Measurements from ENCODE around the gene STAT4. TPM values are rescaled to one million over a fixed set of nuclear protein-coding genes. Genes with fewer than 3 reads are reported as not detected.

The STAT4 gene
- total RNA-seq, 1 donor from 2014 or later: 2.1 TPM

DNA sequence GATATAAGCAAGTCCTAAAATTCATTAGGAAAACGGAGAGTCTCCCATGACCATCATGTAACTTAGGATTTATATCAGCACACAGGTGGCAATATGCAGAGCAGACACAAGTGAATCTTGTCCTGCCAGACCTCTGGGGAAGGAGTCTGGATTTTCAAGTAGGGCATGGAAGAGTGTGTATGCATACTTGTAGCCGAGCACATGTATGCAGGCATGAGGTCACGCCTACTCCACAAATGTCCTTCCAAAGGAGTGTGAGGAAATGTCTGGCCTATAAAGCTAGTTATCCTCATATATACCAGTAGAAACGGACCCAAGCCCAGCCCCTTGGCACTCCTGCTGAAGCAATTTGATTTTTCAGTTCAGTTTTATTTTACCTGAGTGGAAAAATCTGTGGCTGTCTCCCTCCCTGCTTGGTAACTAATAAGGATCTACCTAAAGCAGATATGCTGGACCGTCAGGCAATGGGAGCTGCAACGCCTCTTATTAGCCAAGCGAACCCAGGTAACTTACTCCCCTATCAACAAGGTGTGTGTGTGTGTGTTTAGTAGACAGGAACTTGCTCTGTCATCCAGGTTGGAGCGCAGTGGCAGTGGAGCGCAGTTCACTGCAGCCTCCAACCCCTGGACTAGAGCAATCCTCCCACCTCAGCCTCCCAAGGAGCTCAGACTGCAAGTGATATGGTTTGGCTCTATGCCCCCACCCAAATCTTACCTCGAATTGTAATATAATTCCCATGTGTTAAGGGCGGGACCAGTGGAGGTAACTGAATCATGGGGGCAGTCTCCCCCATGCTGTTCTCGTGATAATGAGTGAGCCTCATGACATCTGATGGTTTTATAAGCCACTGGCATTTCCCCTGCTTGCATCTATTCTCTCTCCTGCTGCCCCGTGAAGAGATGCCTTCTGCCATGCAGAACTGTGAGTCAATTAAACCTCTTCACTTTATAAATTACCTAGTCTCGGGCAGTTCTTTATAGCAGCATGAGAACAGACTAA, 139.6 kb downstream of the STAT4 start:
- no peak overlapping the region for H3K4me3 Mint-ChIP-seq
- H3K36me3 Mint-ChIP-seq: peaks cover 13% of the 10 kb centered on the region
- H3K27me3 Mint-ChIP-seq: peaks cover 4% of the 10 kb centered on the region
- TF ChIP-seq, protein P1, sequence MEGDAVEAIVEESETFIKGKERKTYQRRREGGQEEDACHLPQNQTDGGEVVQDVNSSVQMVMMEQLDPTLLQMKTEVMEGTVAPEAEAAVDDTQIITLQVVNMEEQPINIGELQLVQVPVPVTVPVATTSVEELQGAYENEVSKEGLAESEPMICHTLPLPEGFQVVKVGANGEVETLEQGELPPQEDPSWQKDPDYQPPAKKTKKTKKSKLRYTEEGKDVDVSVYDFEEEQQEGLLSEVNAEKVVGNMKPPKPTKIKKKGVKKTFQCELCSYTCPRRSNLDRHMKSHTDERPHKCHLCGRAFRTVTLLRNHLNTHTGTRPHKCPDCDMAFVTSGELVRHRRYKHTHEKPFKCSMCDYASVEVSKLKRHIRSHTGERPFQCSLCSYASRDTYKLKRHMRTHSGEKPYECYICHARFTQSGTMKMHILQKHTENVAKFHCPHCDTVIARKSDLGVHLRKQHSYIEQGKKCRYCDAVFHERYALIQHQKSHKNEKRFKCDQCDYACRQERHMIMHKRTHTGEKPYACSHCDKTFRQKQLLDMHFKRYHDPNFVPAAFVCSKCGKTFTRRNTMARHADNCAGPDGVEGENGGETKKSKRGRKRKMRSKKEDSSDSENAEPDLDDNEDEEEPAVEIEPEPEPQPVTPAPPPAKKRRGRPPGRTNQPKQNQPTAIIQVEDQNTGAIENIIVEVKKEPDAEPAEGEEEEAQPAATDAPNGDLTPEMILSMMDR (conservative IDR thresholded peaks at IDR 0.05): no peak
- no peak for DNase-seq (ENCODE audit: extremely low spot score, unreplicated experiment)
- no peak overlapping the region for H3K27ac Mint-ChIP-seq
- H3K4me1 Mint-ChIP-seq (ENCODE audit: unreplicated experiment): no peaks in the 10 kb centered on the region
- no peaks in the 10 kb centered on the region for H3K9me3 Mint-ChIP-seq

DNA sequence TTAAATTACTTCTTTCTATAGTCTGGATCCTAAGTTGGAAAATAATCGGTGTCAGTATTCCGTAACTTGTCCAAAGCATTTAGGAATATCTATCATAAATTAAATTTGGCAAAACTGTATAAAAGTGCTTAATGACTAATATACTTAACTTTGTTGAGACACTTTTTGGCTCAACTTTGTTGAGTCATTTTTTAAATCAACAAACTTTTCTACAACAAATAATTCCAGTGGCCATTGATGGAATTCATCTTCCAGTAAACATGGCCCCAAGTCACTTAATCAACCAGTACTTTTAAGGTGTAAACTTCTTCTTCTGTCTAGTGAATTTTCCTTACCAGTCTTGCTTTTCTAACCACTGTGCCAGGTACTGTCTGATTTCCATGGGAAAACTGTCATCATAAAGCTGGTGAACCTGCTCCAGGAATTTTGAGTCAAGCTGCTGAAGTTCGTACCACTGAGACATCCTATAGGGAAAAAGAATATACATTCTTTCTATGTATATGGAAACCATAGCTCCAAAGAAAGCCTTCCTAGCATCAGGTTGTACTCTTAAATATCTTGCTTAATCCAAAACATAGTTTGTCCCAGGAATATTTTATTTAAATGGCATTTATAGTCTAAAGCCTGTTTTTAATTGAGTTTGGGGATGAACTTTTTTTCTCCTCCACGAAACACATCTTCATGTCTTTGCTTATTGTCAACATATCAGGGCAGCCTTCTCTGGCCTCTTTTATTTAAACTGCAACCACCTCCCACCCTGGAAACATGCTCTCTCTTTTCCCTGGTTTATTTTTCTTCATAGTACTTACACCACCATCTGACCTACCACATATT, 141.0 kb downstream of the STAT4 start:
- no peak overlapping the region for H3K27ac Mint-ChIP-seq
- H3K4me1 Mint-ChIP-seq (ENCODE audit: unreplicated experiment): no peaks in the 10 kb centered on the region
- no peaks in the 10 kb centered on the region for H3K9me3 Mint-ChIP-seq
- DNase-seq (ENCODE audit: extremely low spot score, unreplicated experiment): no peak
- H3K4me3 Mint-ChIP-seq: no peak overlapping the region
- H3K27me3 Mint-ChIP-seq: no peaks in the 10 kb centered on the region
- TF ChIP-seq, protein P1 (conservative IDR thresholded peaks at IDR 0.05): no peak
- H3K36me3 Mint-ChIP-seq: peaks cover 23% of the 10 kb centered on the region

DNA sequence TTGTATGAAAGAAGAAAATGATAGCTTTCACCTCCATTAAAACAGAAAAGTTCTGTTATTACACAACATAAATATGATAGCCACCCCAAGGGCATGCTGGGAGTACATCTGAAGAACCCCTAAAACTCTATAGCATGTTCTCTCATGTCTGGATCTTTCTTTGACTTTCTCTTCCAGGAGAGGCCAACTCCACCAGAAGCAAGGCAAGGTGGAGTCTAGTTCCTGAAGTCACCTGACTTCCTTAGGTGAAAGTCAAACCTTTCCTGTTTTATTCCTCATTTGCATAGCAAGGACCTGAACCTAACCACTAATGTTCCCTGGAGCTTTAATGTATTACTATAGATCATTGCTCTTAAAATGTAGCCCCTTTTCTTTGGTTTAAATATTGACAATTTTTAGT, 142.5 kb downstream of the STAT4 start:
- Mint-ChIP-seq H3K27ac (no peak overlapping the region), H3K36me3 (peaks cover 35% of the 10 kb centered on the region), H3K4me3 (no peak overlapping the region)

DNA sequence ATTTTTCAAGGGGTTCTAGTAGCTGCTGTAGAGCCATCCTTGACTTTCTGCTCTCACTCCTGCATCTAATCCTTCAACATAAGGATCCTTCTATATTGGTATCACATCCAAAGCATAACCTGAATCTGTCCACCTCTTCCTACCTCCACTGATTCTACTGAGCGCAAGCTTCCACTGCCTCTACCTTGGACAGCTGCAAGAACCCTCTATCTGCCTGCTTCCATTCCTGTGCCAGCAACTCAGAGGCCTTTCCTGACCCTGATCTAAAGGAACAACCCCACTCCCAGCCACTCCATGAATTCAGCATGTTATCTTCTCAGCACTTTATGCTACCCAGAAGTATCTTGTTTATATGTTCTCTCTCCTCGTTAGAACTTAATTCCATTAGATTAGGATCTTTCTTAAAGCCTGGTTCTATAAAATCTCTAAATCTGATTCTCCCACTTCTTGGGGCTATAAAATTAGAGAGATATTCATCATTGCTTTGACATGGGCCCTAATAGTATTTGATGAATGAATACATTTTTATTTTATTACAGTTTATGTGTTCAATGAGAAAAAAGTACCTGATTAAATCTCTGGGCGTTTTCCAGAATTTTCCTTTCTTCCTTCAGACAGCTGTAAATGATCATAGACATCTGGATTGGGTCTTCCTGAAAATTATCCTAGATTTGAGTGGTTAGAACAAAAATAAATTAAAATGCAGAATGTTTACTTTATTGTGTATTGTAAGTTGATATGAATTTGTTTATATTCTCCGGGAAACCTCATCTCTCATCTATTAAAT, 143.6 kb downstream of the STAT4 start:
- Mint-ChIP-seq H3K4me1 (ENCODE audit: unreplicated experiment) (no peaks in the 10 kb centered on the region), H3K36me3 (peaks cover 43% of the 10 kb centered on the region), H3K9me3 (no peaks in the 10 kb centered on the region), H3K27me3 (no peaks in the 10 kb centered on the region), H3K4me3 (no peak overlapping the region), H3K27ac (no peak overlapping the region)
- TF ChIP-seq, protein P1 (conservative IDR thresholded peaks at IDR 0.05): no peak
- DNase-seq (ENCODE audit: extremely low spot score, unreplicated experiment): no peak

More for the DNA sequence above, 142.5 kb downstream of the STAT4 start:
- Mint-ChIP-seq H3K4me1 (ENCODE audit: unreplicated experiment) (no peaks in the 10 kb centered on the region), H3K9me3 (no peaks in the 10 kb centered on the region), H3K27me3 (no peaks in the 10 kb centered on the region)
- TF ChIP-seq, protein P1 (conservative IDR thresholded peaks at IDR 0.05): no peak
- no peak for DNase-seq (ENCODE audit: extremely low spot score, unreplicated experiment)

DNA sequence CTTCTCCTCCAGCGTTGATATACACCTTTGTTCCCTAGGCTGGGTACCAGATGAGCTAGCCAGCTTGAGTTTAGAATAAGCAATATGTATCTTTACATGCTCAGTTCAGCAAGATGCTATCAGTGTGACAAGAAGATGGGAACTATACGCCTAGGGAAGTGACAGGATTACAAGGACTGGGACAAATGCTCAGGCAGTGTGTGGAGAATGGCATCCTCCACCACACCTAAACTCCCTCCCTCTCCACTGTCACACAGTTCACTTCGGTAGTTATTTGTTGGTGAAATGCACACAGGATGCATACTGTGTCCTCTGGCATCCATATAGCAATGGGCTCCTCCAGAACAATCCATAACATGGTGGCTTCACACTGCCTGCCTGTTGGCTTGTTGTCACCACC, 144.5 kb downstream of the STAT4 start:
- no peak overlapping the region for H3K27ac Mint-ChIP-seq
- TF ChIP-seq, protein P1 (conservative IDR thresholded peaks at IDR 0.05): no peak

More for the DNA sequence above, 144.5 kb downstream of the STAT4 start:
- no peak for DNase-seq (ENCODE audit: extremely low spot score, unreplicated experiment)
- Mint-ChIP-seq H3K27me3 (no peaks in the 10 kb centered on the region), H3K36me3 (peaks cover 48% of the 10 kb centered on the region), H3K4me3 (no peak overlapping the region), H3K4me1 (ENCODE audit: unreplicated experiment) (peaks cover under 1% of the 10 kb centered on the region), H3K9me3 (no peaks in the 10 kb centered on the region)

All from type B pancreatic cell (in vitro differentiated cells).